Large intestine (tissue), 3 donors: Measurements from ENCODE around the gene RAB3C. TPM values are rescaled to one million over a fixed set of nuclear protein-coding genes. Genes with fewer than 3 reads are reported as not detected.
A peak's percentile ranks its signal among the peaks of the same experiment; 100 is the strongest.

Experiments used
- DNase-seq, 2 donors: peaks; one replicate each; pipeline versions ENCODE4 v3.0.0 to v3.0.0-alpha.2; 2013
- H3K27ac ChIP-seq: one replicate; pipeline ENCODE4 v1.5.1; 2013; ENCODE audit warnings: low read length
- H3K27me3 ChIP-seq: 2 replicates; pipeline ENCODE4 v1.6.1; 2013; ENCODE audit warnings: low read length; ENCODE audit not compliant: control insufficient read depth, insufficient read depth
- H3K36me3 ChIP-seq: 2 replicates; pipeline ENCODE4 v1.6.1; 2013; ENCODE audit warnings: low read length; ENCODE audit not compliant: control insufficient read depth, insufficient read depth
- H3K4me1 ChIP-seq: one replicate; pipeline ENCODE4 v1.6.1; 2013; ENCODE audit warnings: low read length; ENCODE audit not compliant: control insufficient read depth, insufficient read depth
- H3K4me3 ChIP-seq: one replicate; pipeline ENCODE4 v1.5.1; 2013; ENCODE audit warnings: low read length
- H3K9me3 ChIP-seq: one replicate; pipeline ENCODE4 v1.6.1; 2013; ENCODE audit warnings: mild to moderate bottlenecking, low read depth, low read length, moderate library complexity; ENCODE audit not compliant: control insufficient read depth
- WGBS: methylation state at CpG from one replicate; pipeline ENCODE4 v1.1.5; 2013; ENCODE audit warnings: low lambda C conversion rate; ENCODE audit not compliant: insufficient coverage; 5-methylcytosine and 5-hydroxymethylcytosine counted together
- polyA plus RNA-seq: library from polyadenylated mRNA; unstranded; fragments of 120-200 nt; gene quantifications from one replicate; pipeline ENCODE4 v1.2.1, GENCODE V29; 2013

Gene RAB3C
- polyA plus RNA-seq, 1 donor: 12.6 TPM

DNA sequence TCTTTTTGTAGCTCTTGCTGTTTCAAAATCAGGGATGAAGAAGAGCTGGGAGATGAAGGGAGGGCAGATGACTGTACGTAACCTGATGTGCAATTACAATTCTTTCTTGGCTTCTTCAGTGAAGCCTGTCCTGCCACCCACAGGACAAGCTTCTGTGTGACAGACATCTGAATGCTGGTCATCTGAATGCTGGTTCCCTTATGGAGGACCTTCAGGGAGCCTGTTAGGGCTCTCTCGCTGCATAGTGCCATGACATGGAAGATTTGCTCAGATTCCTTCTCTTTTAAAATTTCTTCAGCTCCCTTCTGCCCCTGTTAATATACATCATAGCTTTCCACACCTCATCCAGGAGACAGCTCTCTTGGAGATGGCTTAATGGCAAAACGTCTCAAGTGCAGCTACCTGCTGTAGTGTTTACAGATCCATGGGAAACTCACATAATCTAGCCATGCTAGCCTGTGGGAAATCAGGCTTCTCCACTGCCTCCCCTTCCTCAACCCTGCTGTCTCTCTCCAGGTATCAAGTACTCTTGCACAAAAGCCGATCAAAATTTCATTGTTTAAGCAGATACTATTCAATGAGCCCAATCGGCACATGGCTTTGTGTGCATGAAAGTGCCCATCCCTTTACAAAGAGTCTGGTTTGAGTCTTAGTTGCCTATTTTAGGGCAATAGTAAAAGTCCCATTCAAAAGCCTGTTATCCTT is 134.6 kb downstream of the RAB3C start:
- Histone ChIP-seq H3K27me3 (no peaks in the 10 kb centered on the region), H3K36me3 (no peaks in the 10 kb centered on the region), H3K9me3 (no peaks in the 10 kb centered on the region), H3K4me1 (no peaks in the 10 kb centered on the region), H3K4me3 (no peak overlapping the region), H3K27ac (no peak overlapping the region)
- WGBS: no CpG with 5 or more reads among the region's 5 CpGs
- DNase-seq: no peak

DNA sequence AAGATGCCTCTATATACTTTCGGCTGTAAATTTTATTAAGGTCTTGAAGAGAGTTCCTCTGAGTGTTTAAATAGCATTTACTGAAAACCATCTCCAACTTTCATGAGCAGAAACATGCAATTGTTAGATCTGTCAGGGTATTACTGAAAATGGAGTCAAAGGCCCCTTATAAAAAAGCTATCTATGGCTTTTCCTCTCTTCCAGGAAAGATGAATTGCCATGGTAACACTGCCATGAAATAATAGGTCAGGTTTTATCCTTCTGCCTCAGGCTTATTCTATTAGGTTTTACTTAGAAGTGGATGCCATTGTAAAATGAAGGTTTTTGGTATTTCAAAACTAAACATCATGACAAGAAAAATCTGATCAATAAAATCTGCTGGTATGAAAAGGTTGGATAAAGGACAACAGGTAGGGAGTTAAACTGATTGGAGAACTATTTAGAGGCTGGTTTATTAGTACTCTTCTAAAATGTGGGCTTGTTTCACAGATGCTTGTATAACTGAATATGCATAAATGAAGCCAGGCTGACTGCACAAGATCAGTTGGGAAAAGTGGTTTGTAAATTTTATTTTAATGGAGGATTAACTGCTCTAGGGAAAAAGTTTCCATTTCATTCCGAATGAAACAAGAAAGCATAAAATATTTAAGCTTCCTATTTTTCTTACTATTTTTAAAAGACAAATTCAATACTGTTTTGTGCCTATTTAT is 135.5 kb downstream of the RAB3C start:
- 100% methylated on average over 1 of the region's 2 CpGs for WGBS
- no peaks in the 10 kb centered on the region for H3K36me3 ChIP-seq
- H3K27me3 ChIP-seq: no peaks in the 10 kb centered on the region
- H3K27ac ChIP-seq: no peak overlapping the region
- no peaks in the 10 kb centered on the region for H3K9me3 ChIP-seq
- H3K4me1 ChIP-seq: no peaks in the 10 kb centered on the region
- no peak overlapping the region for H3K4me3 ChIP-seq
- DNase-seq: no peak

DNA sequence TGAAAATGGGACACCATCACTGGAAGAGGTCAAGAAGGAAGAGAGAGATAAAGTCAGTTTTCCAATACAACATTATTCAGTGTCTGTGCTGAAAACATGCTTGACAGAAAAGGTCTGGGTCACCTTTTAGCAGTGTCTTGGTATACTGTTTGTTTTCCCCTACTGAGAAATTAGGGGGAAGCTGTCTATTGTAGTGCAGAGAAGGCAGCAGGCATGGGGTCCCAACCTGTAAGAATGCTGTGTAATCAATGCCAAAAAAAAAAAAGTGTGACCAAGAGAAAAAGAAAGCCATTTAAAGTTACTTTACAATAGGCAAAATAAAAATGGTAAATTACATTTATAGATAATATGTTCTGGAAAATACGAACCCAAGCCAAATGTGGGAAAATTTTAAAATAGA is 139.3 kb downstream of the RAB3C start:
- Histone ChIP-seq H3K4me3 (no peak overlapping the region), H3K27ac (no peak overlapping the region), H3K27me3 (no peaks in the 10 kb centered on the region), H3K36me3 (no peaks in the 10 kb centered on the region), H3K4me1 (no peaks in the 10 kb centered on the region), H3K9me3 (peaks cover 12% of the 10 kb centered on the region)
- 80% methylated on average over 1 of the region's 1 CpG for WGBS
- DNase-seq: no peak

DNA sequence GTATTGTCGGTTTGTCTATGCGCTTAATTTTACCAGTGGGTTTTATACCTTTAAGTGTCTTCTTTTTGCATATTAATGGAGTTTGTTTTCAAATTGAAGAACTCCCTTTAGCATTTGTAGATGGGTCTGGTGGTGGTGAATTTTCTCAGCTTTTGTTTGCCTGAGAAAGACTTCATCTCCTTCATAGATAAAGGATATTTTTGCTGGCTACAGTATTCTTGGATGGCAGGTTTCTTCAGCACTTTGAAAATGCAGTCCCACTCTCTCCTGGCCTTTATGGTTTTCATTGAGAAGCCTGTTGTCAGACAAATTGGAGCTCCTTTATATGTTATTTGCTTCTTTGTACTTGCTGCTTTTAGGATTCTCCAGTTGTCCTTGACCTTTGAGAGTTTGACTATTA is 142.1 kb downstream of the RAB3C start:
- H3K4me1 ChIP-seq: no peaks in the 10 kb centered on the region
- H3K9me3 ChIP-seq: peaks cover 12% of the 10 kb centered on the region
- H3K27ac ChIP-seq: no peak overlapping the region
- no CpG with 5 or more reads among the region's 2 CpGs for WGBS
- DNase-seq: no peak
- no peaks in the 10 kb centered on the region for H3K27me3 ChIP-seq
- no peak overlapping the region for H3K4me3 ChIP-seq
- no peaks in the 10 kb centered on the region for H3K36me3 ChIP-seq

DNA sequence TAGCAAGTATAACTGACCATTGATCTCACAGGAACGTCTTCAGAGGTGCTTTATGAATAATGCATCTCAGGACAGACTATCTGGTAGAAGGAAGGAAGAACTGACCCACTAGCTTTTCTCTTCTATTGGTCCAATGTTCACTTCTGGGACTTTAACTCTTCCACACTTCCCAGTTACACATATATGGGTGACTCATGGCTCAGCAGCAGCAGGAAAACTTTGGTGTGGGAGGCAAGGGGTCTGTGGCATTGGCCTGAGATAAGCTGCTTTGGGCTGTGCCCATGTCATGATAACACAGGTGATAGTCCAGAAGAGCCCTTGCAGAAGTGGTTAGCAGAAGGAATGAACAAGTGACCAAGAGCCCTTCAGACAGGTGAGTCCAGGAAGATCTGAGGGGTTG is 148.8 kb downstream of the RAB3C start:
- no CpG with 5 or more reads among the region's 1 CpG for WGBS
- peak; percentile 68 to 79 for DNase-seq
- H3K4me1 ChIP-seq: peaks cover 3% of the 10 kb centered on the region
- no peaks in the 10 kb centered on the region for H3K9me3 ChIP-seq
- no peaks in the 10 kb centered on the region for H3K27me3 ChIP-seq
- no peaks in the 10 kb centered on the region for H3K36me3 ChIP-seq
- H3K27ac ChIP-seq: peak overlapping the region; percentile 41
- no peak overlapping the region for H3K4me3 ChIP-seq

DNA sequence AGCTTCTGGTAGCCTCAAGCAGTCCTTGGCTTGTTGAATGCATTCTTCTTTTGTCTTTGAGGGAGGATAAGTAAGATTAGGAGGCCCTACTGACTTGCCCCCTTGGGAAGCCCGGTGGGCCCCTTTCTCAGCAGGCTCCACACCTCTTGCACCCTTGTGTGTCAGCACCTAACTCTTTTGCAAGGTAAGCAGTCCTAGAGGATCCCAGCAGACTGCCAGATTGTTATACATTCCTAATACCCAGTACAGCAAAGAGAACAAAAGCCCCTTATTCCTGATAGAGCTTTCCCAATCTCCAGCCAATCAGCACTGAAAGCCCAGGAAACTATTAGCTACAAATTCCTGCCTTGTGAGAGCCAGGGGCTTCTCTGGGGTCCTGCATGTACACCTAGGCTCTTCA is 152.8 kb downstream of the RAB3C start:
- H3K4me1 ChIP-seq: peaks cover 26% of the 10 kb centered on the region
- H3K27me3 ChIP-seq: no peaks in the 10 kb centered on the region
- H3K27ac ChIP-seq: no peak overlapping the region
- no peak for DNase-seq
- H3K4me3 ChIP-seq: no peak overlapping the region
- no peaks in the 10 kb centered on the region for H3K9me3 ChIP-seq
- no CpG with 5 or more reads among the region's 1 CpG for WGBS
- H3K36me3 ChIP-seq: no peaks in the 10 kb centered on the region

DNA sequence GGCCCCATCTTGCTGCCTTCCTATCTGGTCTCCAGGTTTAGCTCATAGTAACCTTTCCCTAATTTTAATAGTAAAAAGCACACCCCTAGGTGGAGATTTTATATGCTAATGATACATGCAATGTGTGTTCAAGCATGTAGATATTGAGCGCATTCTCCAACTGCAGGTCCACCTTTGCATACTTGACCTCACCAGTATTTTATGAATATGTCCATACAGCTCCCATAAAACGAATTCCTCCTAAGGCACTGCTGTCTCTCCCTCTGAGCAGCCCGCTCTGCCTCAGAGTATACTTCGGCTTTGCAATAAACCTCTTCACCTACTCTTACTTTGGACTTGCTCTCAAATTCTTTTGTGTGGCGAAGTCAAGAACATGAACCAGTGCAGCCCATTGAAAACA is 153.3 kb downstream of the RAB3C start:
- Histone ChIP-seq H3K9me3 (no peaks in the 10 kb centered on the region), H3K27me3 (no peaks in the 10 kb centered on the region), H3K4me3 (no peak overlapping the region), H3K36me3 (no peaks in the 10 kb centered on the region), H3K27ac (no peak overlapping the region), H3K4me1 (peaks cover 26% of the 10 kb centered on the region)
- 100% methylated on average over 3 of the region's 5 CpGs for WGBS
- DNase-seq: no peak

DNA sequence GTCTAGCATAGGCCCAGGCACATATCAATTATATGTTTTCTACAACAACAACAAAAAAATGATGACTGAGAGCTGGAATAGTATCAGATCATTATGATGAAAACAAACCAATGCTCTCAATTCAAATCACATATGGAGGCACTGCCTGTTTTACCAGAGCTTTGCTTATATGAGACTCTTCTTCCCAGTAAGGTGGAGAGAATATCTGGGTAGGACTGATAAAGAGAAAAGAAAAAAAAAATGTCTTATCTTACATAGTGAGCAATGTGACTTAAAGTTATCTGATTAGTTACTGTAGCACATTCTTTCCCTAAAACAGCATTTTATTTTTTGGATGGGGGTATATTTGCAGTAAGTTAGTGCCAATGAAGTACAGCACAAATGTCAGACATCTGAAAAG is 154.8 kb downstream of the RAB3C start:
- no peaks in the 10 kb centered on the region for H3K9me3 ChIP-seq
- peaks cover 26% of the 10 kb centered on the region for H3K4me1 ChIP-seq
- no peaks in the 10 kb centered on the region for H3K36me3 ChIP-seq
- H3K27me3 ChIP-seq: no peaks in the 10 kb centered on the region
- no peak for DNase-seq
- H3K4me3 ChIP-seq: no peak overlapping the region
- peak overlapping the region; percentile 89 for H3K27ac ChIP-seq

DNA sequence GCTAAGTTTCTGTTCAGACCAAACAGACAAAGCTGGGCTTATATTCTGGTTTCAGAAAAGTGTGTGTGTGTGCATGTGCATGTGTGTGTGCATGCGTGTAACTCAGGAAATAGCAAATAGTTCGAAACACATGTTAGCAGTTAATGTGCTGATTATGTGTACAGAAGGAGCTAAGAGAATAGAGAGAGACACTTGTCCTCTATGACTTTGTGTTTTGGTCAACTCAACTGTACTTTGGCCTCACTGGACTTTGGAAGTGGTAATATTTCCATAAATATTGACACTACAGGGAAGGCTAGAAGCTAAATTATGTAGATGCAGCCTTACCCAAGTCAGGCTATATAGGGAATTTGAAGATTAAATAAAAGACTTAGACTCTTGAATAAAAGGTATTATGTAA is 155.5 kb downstream of the RAB3C start:
- H3K4me3 ChIP-seq: no peak overlapping the region
- WGBS: 17% methylated on average over 1 of the region's 2 CpGs
- H3K9me3 ChIP-seq: no peaks in the 10 kb centered on the region
- peak overlapping the region; percentile 89 for H3K27ac ChIP-seq
- peak; percentile 75 to 82 for DNase-seq
- H3K4me1 ChIP-seq: peaks cover 26% of the 10 kb centered on the region
- H3K27me3 ChIP-seq: no peaks in the 10 kb centered on the region
- no peaks in the 10 kb centered on the region for H3K36me3 ChIP-seq

DNA sequence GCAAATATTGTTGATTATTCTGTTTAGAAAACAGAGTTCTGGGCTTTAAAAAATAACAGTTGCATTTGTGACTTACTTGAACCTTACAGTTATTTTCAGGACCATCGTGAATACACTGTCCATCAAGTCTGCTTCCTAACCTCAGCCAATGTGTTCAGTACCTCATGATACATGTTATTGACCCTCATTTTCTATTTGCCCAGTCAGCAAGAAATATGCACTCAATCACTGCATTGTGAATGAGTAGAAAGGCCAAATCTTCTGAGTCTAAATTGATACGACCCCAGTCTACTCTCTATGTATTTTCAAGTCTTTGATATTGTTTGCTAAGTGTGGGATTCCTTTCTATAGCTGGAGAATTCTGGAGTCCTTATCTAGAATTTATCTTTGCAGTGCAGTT is 156.2 kb downstream of the RAB3C start:
- Histone ChIP-seq H3K4me1 (peaks cover 26% of the 10 kb centered on the region), H3K27ac (peak overlapping the region; percentile 89), H3K9me3 (no peaks in the 10 kb centered on the region), H3K27me3 (no peaks in the 10 kb centered on the region), H3K4me3 (no peak overlapping the region), H3K36me3 (no peaks in the 10 kb centered on the region)
- WGBS: no CpG with 5 or more reads among the region's 2 CpGs
- no peak for DNase-seq

DNA sequence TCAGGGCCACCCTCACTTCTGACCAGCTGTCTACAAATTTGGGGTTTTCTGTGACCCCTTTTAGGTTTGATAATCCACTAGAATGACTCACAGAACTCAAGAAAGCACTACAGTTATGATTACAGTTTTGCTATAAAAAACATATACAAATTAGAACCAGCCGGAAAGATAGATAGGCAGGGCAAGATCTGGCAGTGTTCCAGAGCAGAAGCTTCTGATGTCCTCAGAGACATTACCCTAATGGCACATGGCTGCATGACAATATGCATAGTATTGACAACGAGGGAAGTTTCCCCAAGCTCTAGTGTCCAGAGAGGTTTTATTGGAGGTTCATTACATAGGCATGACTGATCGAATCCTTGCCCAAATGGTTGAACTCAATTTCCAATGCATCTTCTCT is 158.1 kb downstream of the RAB3C start:
- H3K36me3 ChIP-seq: no peaks in the 10 kb centered on the region
- no peak for DNase-seq
- H3K9me3 ChIP-seq: no peaks in the 10 kb centered on the region
- H3K4me3 ChIP-seq: no peak overlapping the region
- H3K27ac ChIP-seq: no peak overlapping the region
- no CpG with 5 or more reads among the region's 3 CpGs for WGBS
- H3K4me1 ChIP-seq: peaks cover 32% of the 10 kb centered on the region
- H3K27me3 ChIP-seq: no peaks in the 10 kb centered on the region
